GM19468 (cell line): ENCODE measurements around the gene DHX16.
A peak's percentile ranks its signal among the peaks of the same experiment; 100 is the strongest.
"Not testable (repeated sequence)": the region's sequence is repeated elsewhere in the genome, so short reads cannot be mapped to it uniquely, and the experiment has no call there.

ENCODE experiments used
- ATAC-seq: cut with Tn5 transposase; IDR thresholded peaks from one replicate; pipeline ENCODE4 v1.9.1; 2021; ENCODE audit warnings: mild to moderate bottlenecking, moderate library complexity, moderate number of reproducible peaks; ENCODE audit not compliant: unreplicated experiment; ENCODE audit errors: extremely low read depth

DHX16 gene

DNA sequence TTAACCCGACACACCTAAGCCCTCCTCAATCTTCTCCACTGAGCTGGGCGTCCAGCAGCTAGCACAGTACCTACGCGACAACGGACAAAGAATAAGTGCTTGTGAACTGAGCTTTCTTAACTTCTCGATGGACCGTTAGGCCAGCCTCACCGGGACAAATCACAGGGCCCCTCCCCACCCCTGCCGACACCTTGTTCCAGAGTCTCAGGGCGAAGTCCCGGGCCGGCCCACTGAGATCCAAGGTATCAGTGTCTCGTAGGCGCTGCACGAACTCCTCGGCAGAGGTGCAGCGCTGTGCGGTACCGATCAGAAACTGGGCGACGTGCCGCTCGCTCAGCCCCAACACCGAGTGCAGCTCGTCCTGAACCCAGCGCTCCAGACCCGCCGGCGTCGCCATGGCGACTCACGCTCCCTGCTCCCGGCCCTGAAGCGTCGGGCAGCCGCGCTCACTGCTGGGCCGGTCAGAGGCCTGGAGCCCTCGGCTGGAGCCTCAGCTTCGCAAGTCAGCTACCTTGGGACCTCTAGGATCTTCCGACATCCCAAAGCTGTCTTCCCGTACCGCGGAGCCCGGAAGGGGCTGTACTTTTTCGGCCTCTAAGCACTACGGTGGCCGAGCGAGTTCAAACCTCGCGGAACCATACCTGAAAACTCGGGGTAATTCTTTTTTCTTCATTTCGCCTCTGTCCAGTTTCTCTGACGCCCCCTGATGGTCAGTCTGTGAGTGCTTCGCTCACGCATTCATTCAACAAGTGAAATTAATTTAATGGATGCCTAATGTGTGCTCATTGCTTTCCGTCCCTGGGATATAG, at the start of gene DHX16:
DHX16 (minus strand) TSS at position 562 of the 809 bp plus-strand sequence; CDS start at position 397, 165 bp downstream.
- peak; percentile 56 for ATAC-seq

DNA sequence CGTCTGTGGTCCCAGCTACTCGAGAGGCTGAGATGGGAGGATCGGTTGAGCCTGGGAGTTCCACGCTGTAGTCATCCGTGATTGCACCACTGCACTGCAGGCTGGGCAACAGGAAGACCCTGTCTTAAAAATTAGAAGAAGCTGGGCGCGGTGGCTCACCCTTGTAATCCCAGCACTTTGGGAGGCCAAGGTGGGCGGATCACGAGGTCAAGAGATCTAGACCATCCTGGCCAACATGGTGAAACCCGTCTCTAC, 49.1 kb upstream of the DHX16 start:
- ATAC-seq, result not testable (repeated sequence)

DNA sequence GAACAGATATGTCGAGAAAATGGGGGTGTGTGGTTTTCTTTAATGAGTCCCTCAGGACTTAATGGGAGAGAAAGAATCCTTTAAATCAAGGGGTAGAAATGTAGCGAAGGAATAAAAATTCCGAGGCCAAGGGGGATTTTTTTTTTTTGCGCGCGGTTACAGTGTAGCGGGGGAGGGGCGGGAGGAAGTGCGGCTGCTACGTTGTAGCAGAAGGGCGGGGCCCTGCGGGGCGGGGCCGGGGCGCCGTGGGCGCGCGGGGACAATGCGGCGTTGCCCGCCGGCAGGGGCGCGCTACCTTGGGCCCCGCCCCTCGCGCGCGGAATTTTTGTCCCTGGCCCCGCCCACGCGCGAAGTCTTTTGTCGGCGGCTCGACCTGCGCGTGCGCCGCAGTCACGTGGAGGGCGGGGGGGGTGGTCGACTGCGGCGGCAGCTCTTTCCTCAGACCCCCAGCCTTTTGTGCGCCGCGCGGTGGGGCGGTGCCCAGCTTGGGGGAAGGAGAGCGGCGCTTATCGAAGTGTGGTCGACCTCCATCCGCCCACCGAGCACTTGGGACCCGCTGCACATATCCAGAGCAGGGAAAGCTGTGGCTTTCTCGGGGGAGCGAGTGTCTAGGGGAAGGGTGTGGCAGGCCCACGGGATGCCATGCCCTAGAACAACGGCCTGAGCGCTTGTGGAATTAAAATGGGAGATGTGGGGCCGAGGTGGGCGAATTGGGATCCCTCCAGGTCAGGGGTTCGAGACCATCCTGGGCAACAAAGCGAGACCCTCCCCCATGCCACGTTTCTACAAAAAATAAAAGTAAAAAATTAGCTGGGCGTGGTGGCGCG, 48.6 kb upstream of the DHX16 start:
- no peak for ATAC-seq

DNA sequence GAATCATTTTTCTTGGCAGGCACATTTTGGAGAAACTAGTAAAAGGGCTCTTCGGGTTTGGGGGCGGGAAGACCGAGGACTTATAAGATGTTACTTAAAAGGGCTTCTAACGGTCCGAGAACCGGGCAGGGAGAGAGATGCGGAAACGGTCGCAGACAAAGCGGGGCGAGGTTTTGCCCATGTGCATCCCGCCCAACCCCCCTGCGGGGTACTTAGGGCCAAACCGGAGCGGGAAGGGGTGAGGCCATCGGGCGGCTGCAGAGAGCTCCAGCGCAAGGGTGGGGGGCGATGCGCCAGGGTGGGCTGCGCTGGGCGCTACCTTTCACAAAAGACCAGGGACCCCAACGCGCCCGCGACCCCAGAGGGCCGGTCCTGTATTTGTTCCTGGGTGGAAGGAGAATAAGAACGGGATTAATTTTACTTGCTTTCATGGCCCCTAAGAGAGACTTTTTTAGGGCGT, 48.0 kb upstream of the DHX16 start:
- no peak for ATAC-seq

DNA sequence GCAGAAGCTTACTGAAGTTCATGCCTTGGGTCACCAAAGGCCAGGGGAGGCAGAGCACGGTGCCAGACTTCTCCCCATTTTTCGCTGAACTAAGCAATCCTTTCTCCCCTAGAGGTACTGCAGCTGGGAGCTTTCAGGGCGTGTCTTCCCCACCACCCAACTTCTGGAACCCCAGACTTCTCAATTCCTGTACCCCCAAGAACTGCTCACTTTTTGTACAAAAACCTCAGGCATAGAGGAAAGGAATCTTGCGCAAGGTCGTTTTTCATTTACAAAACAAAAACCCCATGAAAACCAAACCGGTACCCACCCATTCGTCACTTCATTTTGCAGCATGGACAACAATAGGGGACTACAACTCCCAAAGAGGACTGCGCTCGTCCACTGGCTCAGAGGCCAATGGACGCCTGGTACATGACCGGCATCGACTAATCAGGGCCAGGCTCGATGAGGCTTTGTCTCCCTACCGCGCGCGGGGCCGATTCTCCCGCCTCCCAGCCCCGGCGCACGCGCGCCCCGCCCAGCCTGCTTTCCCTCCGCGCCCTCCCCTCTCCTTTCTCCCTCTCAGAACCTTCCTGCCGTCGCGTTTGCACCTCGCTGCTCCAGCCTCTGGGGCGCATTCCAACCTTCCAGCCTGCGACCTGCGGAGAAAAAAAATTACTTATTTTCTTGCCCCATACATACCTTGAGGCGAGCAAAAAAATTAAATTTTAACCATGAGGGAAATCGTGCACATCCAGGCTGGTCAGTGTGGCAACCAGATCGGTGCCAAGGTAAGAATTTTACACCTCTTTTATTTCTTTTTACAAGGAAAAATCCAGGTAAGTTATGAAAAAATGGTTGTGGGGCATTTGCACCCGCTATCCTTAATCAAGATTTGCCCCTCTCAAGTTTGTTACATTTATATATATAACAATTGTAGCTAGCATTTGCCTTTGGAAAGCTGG, 47.3 kb upstream of the DHX16 start, which contains the start of gene TUBB:
TUBB (plus strand) TSS at position 562 of the 947 bp plus-strand sequence; CDS start at position 717, 155 bp downstream.
- no peak for ATAC-seq

DNA sequence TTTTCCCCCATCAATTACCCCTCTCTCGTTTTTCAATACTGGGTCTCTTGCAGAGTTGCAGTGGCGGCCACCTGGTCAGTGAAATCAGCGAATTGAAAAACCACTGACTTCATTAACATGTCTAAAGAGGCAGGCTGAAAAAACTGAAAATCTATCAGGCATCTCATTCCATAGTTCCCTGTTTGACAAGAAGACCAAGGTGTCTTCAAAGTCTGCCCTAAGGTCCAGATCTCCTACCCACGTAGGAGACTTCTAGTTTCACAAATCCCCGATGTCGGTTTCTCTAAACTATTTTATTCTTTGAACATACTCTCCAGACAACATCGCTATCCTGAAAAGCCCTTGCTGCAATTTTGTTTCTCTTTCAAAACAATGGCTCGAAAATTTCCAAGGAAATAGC, 46.5 kb upstream of the DHX16 start:
- no peak for ATAC-seq

DNA sequence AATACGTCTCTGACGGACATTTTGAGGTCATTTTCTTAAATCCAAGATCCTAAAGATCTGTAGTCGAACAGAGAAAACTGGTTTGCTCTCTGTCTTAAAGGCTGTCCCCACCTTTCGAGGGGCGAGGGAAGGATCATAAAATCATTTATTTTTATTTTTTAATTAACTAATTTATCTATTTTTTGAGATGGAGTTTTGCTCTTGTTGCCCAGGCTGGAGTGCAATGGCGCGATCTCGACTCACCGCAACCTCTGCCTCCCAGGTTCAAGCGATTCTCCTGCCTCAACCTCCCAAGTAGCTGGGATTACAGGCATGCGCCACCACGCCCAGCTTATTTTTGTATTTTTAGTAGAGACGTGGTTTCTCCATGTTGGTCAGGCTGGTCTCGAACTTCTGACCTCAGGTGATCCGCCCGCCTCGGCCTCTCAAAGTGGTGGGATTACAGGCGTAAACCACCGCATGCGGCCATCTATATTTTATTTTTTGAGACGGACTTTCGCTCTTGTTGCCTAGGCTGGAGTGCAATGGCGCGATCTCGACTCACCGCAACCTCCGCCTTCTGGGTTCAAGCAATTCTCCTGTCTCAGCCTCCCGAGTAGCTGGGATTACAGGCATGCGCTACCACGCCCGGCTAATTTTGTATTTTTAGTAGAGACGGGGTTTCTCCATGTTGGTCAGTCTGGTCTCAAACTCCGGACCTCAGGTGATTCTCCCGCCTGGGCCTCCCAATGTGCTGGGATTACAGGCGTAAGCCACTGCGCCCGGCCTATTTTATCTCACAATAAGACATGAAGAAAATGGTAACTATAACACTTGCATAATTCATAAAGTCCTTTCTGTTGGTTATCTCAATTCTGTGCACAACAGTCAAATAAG, 45.3 kb upstream of the DHX16 start:
- ATAC-seq, result not testable (repeated sequence)

DNA sequence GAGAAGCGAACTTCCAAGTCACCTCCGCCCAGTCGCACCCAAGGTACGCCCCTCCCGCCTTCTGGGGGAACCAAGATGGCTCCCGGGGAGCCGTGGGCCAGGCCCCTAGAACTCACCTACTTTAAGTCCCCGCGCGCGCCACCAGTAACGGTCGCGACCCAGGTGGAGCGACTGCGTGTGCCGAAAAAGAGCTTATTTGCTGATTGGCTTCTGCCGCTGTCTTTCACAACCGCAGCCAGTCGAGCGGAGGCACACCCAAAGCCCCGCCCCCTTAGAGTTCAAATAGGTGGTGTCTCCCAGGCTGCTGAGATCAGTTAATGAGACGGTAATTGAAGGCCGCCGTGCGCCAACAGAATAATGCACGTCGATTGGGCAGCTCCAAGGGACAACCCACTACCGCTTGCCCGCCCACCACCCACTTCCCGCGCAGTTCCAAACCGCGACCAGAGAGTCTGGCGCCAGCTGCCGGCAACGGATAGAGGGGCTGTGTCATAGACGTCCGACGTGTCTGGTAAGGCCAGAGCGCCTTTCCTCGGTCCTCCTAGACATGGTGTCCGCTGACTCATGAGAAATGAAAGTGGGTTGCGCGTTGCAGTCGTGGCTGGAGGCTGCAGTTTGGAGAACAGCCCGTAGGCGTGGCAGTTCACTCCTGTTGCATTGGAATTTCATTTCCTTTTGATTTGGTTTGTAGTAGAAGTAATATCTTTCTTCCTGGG, 44.5 kb upstream of the DHX16 start, which contains the start of gene MDC1:
MDC1 (minus strand) TSS at position 153 of the 716 bp plus-strand sequence. CDS start 2,106 bp downstream, outside the sequence.
- ATAC-seq, result peak; percentile 44

DNA sequence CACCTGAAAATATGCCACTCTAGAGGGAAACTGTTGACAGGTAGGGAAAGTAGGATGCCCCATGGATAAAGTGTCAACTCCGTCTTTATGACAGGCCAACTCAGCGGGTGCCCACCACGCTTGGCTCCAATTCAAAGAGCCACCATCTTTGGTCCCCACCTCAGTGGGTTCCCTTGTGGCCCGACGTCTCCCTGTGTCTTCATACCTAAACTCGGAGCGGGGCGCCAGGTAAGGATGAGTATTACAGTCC, 44.0 kb upstream of the DHX16 start:
- ATAC-seq, result no peak

DNA sequence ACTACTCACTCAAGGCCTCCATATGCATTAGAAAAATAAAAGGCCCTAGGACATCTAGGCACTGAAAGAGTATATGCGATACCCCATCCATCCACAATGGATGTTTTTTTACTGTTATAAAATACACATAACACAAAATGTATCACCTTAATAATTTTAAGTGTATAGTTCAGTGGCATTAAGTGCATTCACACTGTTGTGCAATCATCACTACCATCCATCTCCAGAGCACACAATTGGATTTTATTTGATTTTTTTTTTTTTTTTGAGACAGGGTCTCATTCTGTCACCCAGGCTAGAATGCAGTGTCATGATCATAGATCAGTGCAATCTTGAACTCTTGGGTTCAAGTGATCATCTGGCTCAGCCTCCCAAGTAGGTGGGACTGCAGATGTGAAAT, 41.5 kb upstream of the DHX16 start:
- no peak for ATAC-seq

DNA sequence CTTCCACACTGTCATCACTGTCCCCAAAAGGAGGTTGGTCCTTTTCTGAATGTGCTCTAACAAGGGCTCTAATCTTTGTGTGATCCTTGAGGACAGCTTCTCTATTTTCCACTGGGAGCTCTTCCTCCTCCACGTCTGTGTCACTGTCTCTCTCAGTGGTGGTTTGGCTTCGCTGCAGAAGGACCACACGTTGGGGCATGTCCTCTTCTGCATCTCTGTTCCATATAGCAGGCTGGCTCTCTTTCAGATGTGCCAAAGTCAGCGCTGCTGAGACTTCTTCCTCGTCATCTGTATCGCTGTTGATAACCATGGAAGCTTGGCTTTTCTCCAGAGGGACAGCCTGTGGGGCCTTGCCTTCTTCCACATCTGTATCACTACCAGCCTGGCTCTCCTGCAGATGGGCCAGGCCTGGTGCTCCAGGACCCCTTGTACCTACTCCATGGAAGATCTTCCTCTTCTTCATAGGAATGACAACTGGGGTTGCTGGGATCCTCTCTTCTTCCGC, 39.7 kb upstream of the DHX16 start:
- no peak for ATAC-seq

DNA sequence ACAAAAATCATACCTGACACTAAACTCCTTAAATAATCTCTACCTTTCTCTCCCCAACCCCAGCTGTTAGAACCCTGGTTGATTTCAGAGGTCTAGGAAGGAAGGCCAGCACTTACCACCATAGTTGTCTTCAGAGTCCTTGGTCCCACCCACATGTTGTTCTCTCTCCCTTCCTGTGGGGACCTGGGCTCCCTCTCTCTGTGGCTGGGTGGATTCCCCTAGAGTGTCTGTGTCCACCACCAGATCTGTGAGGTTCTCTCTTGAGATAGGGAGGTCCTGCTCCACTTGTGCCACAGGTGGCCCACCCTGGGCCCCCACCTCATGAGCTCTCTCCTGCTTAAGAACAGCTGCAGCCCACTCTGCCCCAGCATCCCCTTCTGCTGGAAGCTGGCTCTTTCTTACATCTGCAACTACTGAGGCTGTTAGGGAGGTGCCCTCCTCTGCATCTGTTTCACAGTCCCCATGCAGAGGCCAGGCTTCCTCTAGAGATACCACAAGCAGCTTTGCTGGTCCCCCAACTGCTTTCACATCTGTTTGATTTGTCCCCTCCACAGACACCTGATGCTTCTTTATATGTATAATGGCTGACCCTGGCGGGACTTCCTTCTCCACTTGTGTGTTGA, 39.1 kb upstream of the DHX16 start:
- ATAC-seq, result no peak

DNA sequence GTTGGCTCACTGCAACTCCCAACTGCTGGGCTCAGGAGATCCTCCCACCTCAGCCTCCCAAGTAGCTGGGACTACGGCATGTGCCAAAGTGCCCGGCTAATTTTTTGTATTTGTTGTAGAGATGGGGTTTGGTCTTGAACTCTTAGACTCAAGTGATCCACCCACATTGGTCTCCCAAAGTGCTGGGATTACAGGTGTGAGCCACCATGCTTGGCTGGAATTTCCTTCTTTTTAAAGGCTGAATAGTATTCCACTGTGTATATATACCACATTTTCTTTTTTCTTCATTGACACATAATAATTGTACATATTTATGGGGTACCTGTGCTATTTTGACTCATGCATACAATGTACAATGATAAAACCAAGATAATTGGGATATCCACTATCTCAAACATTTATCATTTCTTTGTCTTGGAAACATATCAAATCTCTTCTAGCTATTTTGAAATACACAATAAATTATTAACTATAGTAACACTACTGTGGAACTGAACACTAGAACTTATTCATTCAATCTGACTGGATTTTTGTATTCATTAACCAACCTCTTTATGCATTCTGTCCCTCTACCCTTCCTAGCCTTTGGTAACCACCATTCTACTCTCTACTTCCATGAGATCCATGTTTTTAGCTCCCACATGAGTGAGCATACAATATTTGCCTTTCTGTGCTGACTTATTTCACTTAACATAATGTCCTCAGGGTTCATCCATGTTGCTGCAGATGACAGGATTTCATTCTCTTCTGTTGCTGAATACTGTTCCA, 36.5 kb upstream of the DHX16 start:
- no peak for ATAC-seq

DNA sequence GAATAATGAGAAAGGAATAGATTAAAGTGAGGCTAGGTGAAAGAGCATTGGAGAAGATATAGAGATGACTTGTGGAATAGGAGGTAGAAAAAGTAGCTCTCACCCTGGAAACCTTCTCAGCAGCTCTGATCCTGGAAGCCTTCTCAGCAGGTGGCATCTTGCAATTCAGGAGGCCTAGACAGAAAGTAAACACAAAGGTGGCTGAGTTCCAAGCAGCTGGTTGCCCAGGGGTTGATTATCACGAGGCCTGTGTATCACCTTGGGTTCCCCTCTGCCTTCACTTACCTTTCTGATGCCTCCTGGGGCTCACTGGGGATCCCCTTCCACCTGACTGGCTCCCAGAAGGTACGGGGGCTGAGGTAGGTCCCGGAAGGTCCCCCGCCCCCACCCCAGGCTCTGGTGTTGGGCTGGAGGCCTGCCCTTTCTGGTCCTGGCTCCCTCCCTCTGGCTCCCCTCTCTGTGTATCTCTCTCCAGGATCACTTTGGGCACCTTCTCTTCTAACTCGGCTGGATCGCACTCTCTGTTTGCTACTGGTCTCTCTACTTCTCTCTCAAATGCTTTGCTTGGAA, 34.6 kb upstream of the DHX16 start:
- ATAC-seq, result no peak

DNA sequence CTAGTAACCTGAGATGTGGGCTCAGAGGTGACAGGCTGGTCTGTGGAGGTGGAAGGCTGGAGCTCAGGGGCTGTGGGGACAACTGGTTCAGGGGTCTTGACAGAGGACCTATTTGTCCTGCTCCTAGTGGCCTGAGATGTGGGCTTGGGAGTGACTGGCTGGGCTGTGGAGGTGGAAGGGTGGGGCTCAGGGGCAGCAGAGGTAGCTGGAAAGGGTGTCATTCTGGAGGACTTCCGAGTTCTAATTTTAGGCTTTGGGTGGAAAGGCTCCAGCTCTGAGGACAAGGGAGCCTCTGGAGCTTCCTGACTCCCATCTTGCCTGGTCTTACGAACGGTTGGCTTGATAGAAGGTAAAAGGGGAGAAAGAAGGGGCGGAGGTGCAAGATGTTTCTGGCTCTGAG, 32.8 kb upstream of the DHX16 start:
- ATAC-seq, result no peak

DNA sequence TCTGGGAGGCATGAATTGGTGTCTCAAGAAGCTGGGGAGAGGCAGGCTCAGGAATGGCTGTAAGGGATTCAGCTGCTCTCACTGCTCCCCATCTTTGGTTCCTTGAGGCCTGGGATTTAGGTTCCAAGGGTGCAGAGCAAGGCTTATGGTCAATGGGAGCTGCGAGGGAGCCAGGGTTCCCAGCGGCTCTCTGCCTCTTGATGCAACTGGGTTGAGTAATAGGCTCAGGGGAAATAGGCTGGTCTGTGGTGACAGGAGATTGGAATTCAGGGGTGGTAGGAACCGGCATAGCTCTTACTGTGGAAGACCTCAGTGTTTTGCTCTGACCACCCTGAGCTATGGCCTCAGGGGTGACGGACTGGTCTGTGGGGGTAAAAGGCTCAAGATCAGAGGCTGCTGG, 31.0 kb upstream of the DHX16 start:
- no peak for ATAC-seq

DNA sequence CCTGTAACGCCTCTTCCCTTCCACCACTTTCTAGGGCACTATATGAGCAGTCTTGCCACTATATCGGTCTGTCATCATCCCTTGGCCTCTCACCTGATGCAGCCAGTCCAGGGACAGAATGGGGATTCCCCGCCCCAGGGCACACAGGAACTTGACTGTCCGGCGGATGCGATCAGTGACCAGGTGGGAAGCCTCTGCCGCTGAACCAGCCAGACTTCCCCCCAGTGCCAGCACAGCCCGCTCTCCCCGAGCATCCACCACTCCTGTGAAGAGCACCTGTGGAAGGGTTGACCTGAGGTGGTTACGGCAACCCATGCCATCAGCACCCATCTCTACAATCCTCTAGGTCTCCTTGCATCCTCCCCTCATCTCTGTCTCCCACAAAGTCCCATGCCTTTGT, 30.2 kb upstream of the DHX16 start:
- no peak for ATAC-seq
